KOPT-K1 (cell line): ENCODE data around the gene SLC22A31.

ENCODE experiments used
- H3K27ac ChIP-seq: fragments of 200-600 bp; sonication (generic); 2 replicates; pipeline ENCODE4 v1.5.1; 2016; ENCODE audit warnings: antibody characterized with exemption, mild to moderate bottlenecking, low read depth, low read length; ENCODE audit not compliant: poor library complexity, severe bottlenecking
- H3K36me3 ChIP-seq: fragments of 200-600 bp; sonication (generic); 2 replicates; pipeline ENCODE4 v1.5.1; 2017; ENCODE audit warnings: antibody characterized with exemption, mild to moderate bottlenecking, low read length, moderate library complexity; ENCODE audit not compliant: insufficient read depth
- H3K9me3 ChIP-seq: fragments of 200-600 bp; sonication (generic); 2 replicates; pipeline ENCODE4 v1.5.1; 2017; ENCODE audit warnings: antibody characterized with exemption, low read length, mild to moderate bottlenecking; ENCODE audit not compliant: insufficient read depth, poor library complexity, severe bottlenecking

The SLC22A31 gene

GRCh38 chr16:89224665-89225064 lies 24.3 kb upstream of the SLC22A31 start:
- Histone ChIP-seq H3K36me3 (peaks cover 90% of the 10 kb centered on the region), H3K9me3 (peaks cover 16% of the 10 kb centered on the region), H3K27ac (no peak overlapping the region)

GRCh38 chr16:89222931-89223330 lies 22.6 kb upstream of the SLC22A31 start:
- H3K27ac ChIP-seq = no peak overlapping the region
- H3K36me3 ChIP-seq = peaks cover 76% of the 10 kb centered on the region
- H3K9me3 ChIP-seq = peaks cover 14% of the 10 kb centered on the region

GRCh38 chr16:89221604-89222003 lies 21.3 kb upstream of the SLC22A31 start:
- Histone ChIP-seq H3K27ac (no peak overlapping the region), H3K9me3 (peaks cover 2% of the 10 kb centered on the region), H3K36me3 (peaks cover 63% of the 10 kb centered on the region)

- peaks cover 40% of the 10 kb centered on the region for H3K36me3 ChIP-seq
These were observed 19.0 kb upstream of the SLC22A31 start for GRCh38 chr16:89219365-89219764.

GRCh38 chr16:89217388-89218191 lies 17.3 kb upstream of the SLC22A31 start, which contains the start of gene ZNF778:
Gene ZNF778 (plus strand): TSS chr16:89217703. CDS start chr16:89221128, 3,425 bp downstream.
- Histone ChIP-seq H3K27ac (peak within 1 kb of the TSS; percentile 85), H3K9me3 (no peaks in the 10 kb centered on the region), H3K36me3 (peaks cover 24% of the 10 kb centered on the region; the same call in 1 of the 2 replicates)

More at GRCh38 chr16:89219365-89219764, 19.0 kb upstream of the SLC22A31 start:
- H3K27ac ChIP-seq = no peak overlapping the region
- H3K9me3 ChIP-seq = no peaks in the 10 kb centered on the region

GRCh38 chr16:89217138-89217387 lies 16.7 kb upstream of the SLC22A31 start:
- Histone ChIP-seq H3K9me3 (no peaks in the 10 kb centered on the region), H3K27ac (peak overlapping the region; percentile 85)

GRCh38 chr16:89216315-89217137 lies 16.2 kb upstream of the SLC22A31 start:
- peaks cover 13% of the 10 kb centered on the region; the same call in 1 of the 2 replicates for H3K36me3 ChIP-seq
- peak overlapping the region; percentile 85 for H3K27ac ChIP-seq

More at GRCh38 chr16:89217138-89217387, 16.7 kb upstream of the SLC22A31 start:
- peaks cover 19% of the 10 kb centered on the region; the same call in 1 of the 2 replicates for H3K36me3 ChIP-seq

GRCh38 chr16:89210904-89211515 lies 10.7 kb upstream of the SLC22A31 start:
- Histone ChIP-seq H3K27ac (no peak overlapping the region), H3K36me3 (no peaks in the 10 kb centered on the region)

More at GRCh38 chr16:89216315-89217137, 16.2 kb upstream of the SLC22A31 start:
- no peaks in the 10 kb centered on the region for H3K9me3 ChIP-seq

GRCh38 chr16:89210165-89210903 lies 10.0 kb upstream of the SLC22A31 start:
- H3K9me3 ChIP-seq = no peaks in the 10 kb centered on the region
- H3K27ac ChIP-seq = no peak overlapping the region
- H3K36me3 ChIP-seq = no peaks in the 10 kb centered on the region

More at GRCh38 chr16:89210904-89211515, 10.7 kb upstream of the SLC22A31 start:
- no peaks in the 10 kb centered on the region for H3K9me3 ChIP-seq

GRCh38 chr16:89209522-89210044 lies 9.2 kb upstream of the SLC22A31 start:
- no peak overlapping the region for H3K27ac ChIP-seq
- no peaks in the 10 kb centered on the region for H3K36me3 ChIP-seq
- no peaks in the 10 kb centered on the region for H3K9me3 ChIP-seq

GRCh38 chr16:89207993-89208392 lies 7.7 kb upstream of the SLC22A31 start:
- Histone ChIP-seq H3K9me3 (no peaks in the 10 kb centered on the region), H3K36me3 (no peaks in the 10 kb centered on the region), H3K27ac (no peak overlapping the region)

- Histone ChIP-seq H3K27ac (no peak overlapping the region), H3K9me3 (no peaks in the 10 kb centered on the region), H3K36me3 (no peaks in the 10 kb centered on the region)
These were observed 2.3 kb upstream of the SLC22A31 start for GRCh38 chr16:89202422-89203215.

GRCh38 chr16:89201439-89202377 lies 1.4 kb upstream of the SLC22A31 start:
- Histone ChIP-seq H3K9me3 (no peaks in the 10 kb centered on the region), H3K27ac (no peak overlapping the region), H3K36me3 (no peaks in the 10 kb centered on the region)
